ENCODE data around the gene GOLGA8K.
"Not testable (repeated sequence)": the region's sequence is repeated elsewhere in the genome, so short reads cannot be mapped to it uniquely, and the experiment has no call there.

- TF ChIP-seq, protein P1, sequence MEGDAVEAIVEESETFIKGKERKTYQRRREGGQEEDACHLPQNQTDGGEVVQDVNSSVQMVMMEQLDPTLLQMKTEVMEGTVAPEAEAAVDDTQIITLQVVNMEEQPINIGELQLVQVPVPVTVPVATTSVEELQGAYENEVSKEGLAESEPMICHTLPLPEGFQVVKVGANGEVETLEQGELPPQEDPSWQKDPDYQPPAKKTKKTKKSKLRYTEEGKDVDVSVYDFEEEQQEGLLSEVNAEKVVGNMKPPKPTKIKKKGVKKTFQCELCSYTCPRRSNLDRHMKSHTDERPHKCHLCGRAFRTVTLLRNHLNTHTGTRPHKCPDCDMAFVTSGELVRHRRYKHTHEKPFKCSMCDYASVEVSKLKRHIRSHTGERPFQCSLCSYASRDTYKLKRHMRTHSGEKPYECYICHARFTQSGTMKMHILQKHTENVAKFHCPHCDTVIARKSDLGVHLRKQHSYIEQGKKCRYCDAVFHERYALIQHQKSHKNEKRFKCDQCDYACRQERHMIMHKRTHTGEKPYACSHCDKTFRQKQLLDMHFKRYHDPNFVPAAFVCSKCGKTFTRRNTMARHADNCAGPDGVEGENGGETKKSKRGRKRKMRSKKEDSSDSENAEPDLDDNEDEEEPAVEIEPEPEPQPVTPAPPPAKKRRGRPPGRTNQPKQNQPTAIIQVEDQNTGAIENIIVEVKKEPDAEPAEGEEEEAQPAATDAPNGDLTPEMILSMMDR (conservative IDR thresholded peaks at IDR 0.05), result not testable (repeated sequence)
- TF ChIP-seq EZH2 (IDR thresholded peaks at IDR 0.05; ENCODE audit: low read depth), result not testable (repeated sequence)
Measured at GRCh38 chr15:32350563-32351220, 52.4 kb downstream of the GOLGA8K start.
